Inferior parietal cortex (tissue), 1 donor: ENCODE data around the gene MYRF.

ENCODE experiments used
- DNase-seq: peaks from one replicate; pipeline ENCODE4 v3.0.0-alpha.2; 2016; ENCODE audit errors: extremely low spot score

The MYRF gene

DNA sequence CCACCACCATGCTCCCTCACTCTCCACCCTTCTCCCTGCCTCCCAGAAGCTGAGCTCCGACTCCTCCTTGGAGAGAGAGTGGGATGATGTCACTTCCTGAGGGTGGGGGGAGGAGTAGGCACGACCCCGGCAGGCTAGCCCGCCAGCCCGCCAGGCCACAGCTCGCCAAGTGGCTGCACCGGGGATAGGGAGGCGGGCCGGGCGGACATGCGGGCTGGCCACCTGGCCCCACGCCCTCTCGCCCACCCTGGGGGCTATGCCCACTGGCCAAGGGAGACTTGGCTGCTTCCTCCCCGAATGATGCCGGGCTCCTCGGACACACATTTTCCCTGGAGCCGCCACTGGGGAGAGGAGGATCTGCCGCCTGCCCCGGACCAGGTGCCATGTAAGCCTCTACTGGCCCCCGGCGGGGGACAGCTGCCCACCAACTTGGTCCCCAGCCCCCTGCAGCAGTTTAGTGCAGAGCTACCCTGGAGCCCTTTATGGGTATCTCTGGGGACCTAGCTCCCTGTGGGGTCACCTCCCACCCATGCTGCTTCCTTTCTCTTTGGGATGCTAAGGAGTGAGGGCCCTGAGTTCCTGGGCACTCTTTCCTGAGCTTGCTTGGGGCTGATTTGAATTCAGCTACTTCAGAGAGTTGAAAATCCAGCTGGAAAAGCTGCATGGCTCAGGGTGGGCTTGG lies 33.7 kb upstream of the MYRF start:
- DNase-seq, result no peak

- DNase-seq, result no peak
Observed at GRCh38 chr11:61719978-61720377, 32.5 kb upstream of the MYRF start.

- DNase-seq, result no peak
Observed at GRCh38 chr11:61720597-61720996, 31.8 kb upstream of the MYRF start.

DNA sequence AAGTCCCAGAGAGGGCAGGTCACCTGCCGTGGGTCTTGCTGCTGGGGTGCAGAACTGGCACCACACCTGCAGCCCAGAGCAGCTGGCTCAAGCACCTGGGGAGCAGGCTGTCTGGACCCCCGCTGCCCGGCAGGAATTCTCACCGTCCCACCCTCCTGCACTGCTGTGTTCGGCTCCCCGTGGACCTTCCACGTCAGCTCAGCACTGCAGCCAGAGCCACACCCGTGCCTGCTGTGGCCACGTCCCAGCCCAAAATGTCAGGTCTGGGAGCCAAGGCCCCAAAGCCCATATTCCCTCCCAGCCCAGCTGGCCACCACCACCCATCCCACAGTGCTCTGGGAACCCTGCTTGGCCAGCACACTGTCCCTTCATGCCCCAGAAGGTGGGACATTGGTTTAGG lies 28.0 kb upstream of the MYRF start:
- no peak for DNase-seq

GRCh38 chr11:61725781-61726231 lies 26.6 kb upstream of the MYRF start:
- no peak for DNase-seq

DNA sequence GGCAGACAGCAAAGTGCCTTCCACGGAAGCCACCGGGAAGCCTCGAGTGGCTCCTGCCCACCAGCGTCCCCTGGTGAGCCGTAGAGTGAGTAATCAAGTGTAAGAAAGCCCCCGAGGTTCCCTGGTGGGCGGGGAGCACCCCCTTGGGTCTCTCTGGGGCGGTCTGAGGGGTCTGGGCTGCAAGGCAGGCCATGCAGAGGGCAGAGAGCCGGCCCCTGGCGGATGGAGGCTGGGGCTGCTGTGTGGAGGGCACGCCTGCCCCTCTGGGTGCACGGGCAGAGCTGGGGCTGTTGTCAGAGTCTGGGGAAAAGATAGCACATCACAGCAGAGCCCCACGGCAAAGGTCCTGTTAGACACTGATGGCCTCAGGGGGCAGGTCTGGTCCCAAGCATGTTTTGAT lies 25.7 kb upstream of the MYRF start:
- no peak for DNase-seq

- no peak for DNase-seq
Observed at GRCh38 chr11:61727401-61727811, 25.0 kb upstream of the MYRF start.

- DNase-seq, result no peak
Observed at GRCh38 chr11:61728066-61728939, 24.1 kb upstream of the MYRF start.

DNA sequence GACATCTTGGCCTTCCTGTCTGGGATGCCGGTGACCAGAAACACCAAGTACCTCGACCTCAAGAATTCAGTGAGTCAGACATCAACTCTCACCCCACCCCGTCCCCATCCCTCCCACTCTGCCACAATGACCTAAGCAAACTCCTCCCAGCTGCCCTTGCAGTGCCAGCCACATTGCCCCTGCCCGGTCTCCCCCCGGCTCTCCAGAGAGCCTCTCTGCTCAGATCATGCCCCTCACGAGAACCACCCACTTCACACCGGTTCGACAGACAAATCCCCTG lies 23.6 kb upstream of the MYRF start:
- no peak for DNase-seq

DNA sequence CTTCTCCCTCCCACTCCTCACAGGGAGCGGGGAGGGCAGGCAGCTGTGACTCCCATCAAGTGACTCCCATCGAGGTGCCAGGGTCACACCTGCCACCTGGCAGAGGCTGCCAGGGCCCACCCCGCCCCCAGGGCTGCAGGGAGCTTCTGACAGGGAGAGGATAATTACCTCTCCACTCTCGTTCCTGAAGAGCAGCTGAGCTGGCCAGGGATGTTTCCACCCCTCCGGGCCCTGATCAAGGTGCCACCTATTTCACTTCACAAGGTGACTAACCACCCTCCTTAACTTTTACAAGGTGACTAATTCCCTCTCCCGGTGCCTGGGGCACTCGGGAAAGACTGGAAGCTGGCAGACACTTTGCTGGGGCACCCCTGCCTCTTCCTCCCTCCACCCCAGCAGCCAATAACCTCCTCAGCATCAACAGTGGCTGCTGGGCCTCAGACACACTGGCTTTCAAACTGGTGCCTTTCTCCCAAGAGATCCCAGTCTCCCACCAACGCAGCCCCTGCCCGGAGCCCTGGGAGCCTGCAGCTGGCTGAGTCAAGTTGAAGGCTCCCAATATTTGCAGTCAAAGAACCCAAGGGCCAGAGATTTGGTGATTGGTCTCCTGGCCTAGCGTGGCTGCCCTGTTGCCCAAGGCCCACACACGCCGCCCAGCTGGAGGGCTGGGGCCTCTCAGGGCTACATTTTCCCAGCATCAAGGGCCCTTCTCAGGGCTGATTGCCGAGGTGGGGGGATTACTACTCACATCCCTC lies 22.0 kb upstream of the MYRF start:
- DNase-seq, result no peak

DNA sequence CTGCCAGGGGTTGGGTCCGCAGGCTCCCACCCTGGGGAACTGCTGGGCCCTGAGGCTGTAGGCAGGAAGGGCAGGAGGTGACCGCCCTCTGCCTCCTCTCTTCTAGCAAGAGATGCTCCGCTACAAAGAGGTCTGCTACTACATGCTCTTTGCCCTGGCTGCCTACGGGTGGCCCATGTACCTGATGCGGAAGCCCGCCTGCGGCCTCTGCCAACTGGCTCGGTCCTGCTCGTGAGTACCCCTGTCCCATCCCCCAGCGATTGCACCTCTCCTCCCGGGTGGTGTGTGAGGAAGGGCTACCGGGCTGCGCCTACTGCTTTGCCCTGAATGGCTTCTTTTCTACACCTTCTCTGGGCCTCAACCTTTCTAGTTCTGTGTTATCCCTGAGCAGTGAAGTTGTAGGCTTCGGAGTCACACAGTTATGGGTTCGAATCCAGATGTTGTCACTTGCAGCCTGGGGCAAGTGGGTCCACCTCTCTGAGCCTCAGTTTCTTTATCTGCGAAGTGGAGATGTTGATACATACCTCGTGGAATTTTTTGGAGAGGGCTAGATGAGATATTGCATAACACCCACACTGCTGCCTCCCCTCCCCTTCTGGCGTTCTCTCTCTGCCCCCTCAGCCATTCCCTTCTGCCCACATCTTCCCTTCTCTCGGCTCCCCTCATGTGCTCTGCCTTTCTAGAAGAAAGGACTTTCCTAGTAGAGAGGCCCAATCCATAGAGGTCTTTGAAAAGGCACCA lies 21.1 kb upstream of the MYRF start:
- DNase-seq, result no peak

DNA sequence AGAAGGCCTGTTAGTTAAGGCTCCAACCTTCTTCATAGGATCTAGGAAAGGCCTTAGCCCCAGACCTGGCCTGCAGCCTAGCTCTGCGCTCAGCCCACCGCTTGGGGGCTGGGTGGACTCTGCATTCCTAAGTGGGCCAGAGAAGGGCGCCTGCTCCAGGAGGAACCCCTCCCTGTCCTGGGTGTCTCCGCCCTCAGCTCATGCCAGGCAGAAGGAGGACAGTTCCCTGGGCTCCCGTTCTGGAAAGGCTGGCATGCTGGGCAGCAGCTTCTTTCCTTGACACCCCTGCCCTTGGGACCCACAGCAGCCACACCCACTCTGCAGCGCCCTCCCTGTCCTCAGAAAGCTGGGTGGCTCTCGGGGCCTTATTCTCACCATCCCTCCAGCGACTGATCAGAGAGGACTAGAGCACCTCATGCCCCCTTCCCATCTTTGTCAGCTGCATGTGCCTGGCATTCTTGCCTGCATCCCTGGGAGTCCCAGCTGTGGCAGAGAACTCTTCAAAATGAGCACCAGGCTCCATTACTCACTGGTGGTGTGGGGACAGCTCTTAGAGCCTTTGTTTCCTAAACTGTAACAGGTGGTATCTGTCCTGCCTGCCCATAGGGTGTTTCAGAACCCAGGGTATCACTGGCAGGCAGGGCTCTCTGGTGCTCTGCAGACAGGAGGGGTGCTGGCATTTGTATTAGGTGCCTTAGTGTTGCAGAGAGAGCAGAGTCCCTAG lies 20.3 kb upstream of the MYRF start:
- DNase-seq, result no peak

- no peak for DNase-seq
Observed at GRCh38 chr11:61732705-61733104, 19.7 kb upstream of the MYRF start.

DNA sequence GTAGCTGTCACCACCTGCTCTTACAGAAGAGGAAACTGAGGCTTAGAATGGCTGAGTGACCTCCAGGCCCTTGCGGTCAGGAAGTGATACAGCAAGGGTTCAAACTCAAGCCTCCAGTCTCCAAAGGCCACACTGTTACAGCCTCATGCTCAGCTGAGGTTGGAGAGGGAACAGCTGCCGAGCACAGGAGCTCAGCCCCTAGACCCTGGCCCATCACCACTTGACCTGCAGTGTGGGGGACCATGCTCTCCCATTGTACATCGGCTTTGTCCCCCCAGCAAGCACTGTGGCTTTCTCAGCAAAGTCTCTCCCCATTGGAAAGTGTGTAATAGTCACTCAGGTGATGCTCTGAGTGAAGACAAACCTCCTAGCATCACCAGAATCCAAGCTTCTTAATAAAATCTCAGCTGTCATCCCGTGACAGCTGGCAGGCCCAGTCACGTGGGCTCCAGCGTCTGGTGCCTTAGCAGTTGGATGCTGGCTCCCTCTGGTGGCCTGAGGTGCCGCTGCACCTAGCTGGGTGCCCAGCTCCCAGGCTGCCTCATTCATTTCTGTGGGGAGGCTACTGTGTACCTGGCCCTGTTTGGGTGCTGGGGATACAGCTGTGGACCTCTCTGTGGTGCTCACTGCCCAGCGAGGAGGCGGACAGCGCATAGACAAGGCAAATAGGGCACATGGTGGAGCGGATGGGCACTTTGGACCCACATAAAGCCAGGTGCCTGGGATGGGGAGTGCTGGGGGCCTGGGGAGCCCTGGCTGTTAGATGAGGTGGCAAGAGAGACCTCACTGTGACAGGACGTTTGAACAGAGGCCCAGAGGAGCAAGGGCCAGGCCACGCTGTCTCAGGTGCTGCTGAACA lies 19.1 kb upstream of the MYRF start:
- DNase-seq, result peak; percentile 93

DNA sequence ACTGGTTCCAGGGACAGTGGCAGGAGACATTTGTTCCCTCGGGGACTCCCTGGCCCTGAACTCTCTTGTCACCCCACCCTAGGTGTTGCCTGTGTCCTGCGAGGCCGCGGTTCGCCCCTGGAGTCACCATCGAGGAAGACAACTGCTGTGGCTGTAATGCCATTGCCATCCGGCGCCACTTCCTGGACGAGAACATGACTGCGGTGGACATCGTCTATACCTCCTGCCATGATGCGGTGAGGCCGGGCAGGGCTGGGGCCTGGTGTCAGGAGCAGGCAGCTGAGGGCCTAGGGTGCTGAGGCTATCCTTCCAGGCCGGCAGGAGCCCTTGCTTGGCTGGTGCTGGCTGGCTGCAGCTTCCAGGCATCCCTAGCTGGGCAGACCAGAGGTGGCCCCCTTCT lies 17.7 kb upstream of the MYRF start:
- DNase-seq, result no peak

GRCh38 chr11:61735391-61735790 lies 17.0 kb upstream of the MYRF start:
- DNase-seq, result no peak

GRCh38 chr11:61736310-61736709 lies 16.1 kb upstream of the MYRF start:
- DNase-seq, result no peak

GRCh38 chr11:61737131-61737530 lies 15.3 kb upstream of the MYRF start:
- no peak for DNase-seq

- no peak for DNase-seq
Observed at GRCh38 chr11:61737636-61738386, 14.6 kb upstream of the MYRF start.

GRCh38 chr11:61738776-61739175 lies 13.7 kb upstream of the MYRF start:
- DNase-seq, result no peak
